SK-N-SH (cell line): ENCODE data around the gene TFCP2L1.

ENCODE experiments used
- CTCF ChIP-seq: fragments of 200-600 bp; sonication (generic); IDR thresholded peaks from 2 replicates; pipeline ENCODE4 v1.6.1; 2017; ENCODE audit warnings: antibody characterized with exemption, mild to moderate bottlenecking, moderate library complexity
- ELF1 ChIP-seq: IDR thresholded peaks from 2 replicates; pipeline ENCODE4 v1.4.0; 2012
- EZH2phosphoT487 ChIP-seq: fragments of 200-600 bp; sonication (generic); IDR thresholded peaks from 2 replicates; pipeline ENCODE4 v1.6.1; 2017; ENCODE audit warnings: low read depth, mixed run types, mild to moderate bottlenecking, antibody characterized with exemption, moderate library complexity, borderline replicate concordance
- FOXM1 ChIP-seq: IDR thresholded peaks from 2 replicates; pipeline ENCODE4 v1.4.0; 2012; ENCODE audit warnings: low read depth, mild to moderate bottlenecking
- NFIC ChIP-seq: IDR thresholded peaks from 2 replicates; pipeline ENCODE4 v1.4.0; 2012; ENCODE audit warnings: borderline replicate concordance
- NRF1 ChIP-seq: IDR thresholded peaks from 2 replicates; pipeline ENCODE4 v1.6.1; 2012; ENCODE audit warnings: low read depth, mild to moderate bottlenecking, low read length

DNA sequence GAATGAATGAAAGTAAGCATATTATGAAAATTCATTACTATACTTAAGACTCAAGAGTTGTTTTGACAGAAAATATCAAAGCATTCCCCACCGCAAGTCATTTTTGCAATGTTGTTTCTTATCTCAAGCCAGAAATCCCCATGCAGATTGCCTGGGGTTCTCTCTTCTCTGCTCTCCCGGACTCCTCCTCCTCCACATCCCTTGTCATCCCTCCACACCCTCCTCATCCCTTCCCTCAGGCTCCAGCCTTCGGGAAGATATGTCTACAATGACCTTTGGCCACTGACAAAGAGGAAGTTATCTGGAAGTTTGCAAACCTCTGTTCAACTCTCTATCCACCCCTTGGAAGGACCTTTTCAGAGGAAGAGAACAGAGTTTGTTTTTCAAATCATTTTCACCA, 11.9 kb downstream of the TFCP2L1 start:
- no peak for TF ChIP-seq CTCF
- TF ChIP-seq FOXM1 = no peak
- TF ChIP-seq NFIC = no peak
- TF ChIP-seq ELF1 = no peak
- TF ChIP-seq EZH2phosphoT487 = no peak
- no peak for TF ChIP-seq NRF1
